ENCODE results near the gene CCDC81.

CCDC81 gene

GRCh38 chr11:86442420-86442819, 67.7 kb downstream of the CCDC81 start:
- DNase-seq (ENCODE audit: low read depth): no peak

GRCh38 chr11:86442827-86443226, 68.1 kb downstream of the CCDC81 start:
- no peak for DNase-seq (ENCODE audit: low read depth)

- DNase-seq (ENCODE audit: low read depth): no peak
These were observed 68.7 kb downstream of the CCDC81 start for GRCh38 chr11:86443415-86443814.

GRCh38 chr11:86444981-86445380, 70.3 kb downstream of the CCDC81 start:
- no peak for DNase-seq (ENCODE audit: low read depth)

GRCh38 chr11:86446163-86446923, 71.7 kb downstream of the CCDC81 start:
- DNase-seq (ENCODE audit: low read depth): no peak

GRCh38 chr11:86446924-86447285, 72.2 kb downstream of the CCDC81 start:
- no peak for DNase-seq (ENCODE audit: low read depth)

- no peak for DNase-seq (ENCODE audit: low read depth)
These were observed 73.2 kb downstream of the CCDC81 start for GRCh38 chr11:86447763-86448480.

GRCh38 chr11:86449993-86450629, 75.4 kb downstream of the CCDC81 start:
- no peak for DNase-seq (ENCODE audit: low read depth)

- no peak for DNase-seq (ENCODE audit: low read depth)
These were observed 78.8 kb downstream of the CCDC81 start for GRCh38 chr11:86453290-86454030.

- peak; percentile 75 for DNase-seq (ENCODE audit: low read depth)
These were observed 81.6 kb downstream of the CCDC81 start for GRCh38 chr11:86456075-86456939.

GRCh38 chr11:86458294-86459001, 83.8 kb downstream of the CCDC81 start:
- DNase-seq (ENCODE audit: low read depth): no peak

- no peak for DNase-seq (ENCODE audit: low read depth)
These were observed 84.3 kb downstream of the CCDC81 start for GRCh38 chr11:86459002-86459385.

GRCh38 chr11:86459682-86460460, 85.2 kb downstream of the CCDC81 start:
- no peak for DNase-seq (ENCODE audit: low read depth)

- no peak for DNase-seq (ENCODE audit: low read depth)
These were observed 86.0 kb downstream of the CCDC81 start for GRCh38 chr11:86460461-86461385.

- DNase-seq (ENCODE audit: low read depth): no peak
These were observed 87.2 kb downstream of the CCDC81 start for GRCh38 chr11:86461892-86462291.

GRCh38 chr11:86463120-86463519, 88.4 kb downstream of the CCDC81 start:
- no peak for DNase-seq (ENCODE audit: low read depth)

- no peak for DNase-seq (ENCODE audit: low read depth)
These were observed 89.3 kb downstream of the CCDC81 start for GRCh38 chr11:86463955-86464354.

GRCh38 chr11:86464509-86465221, 90.0 kb downstream of the CCDC81 start:
- no peak for DNase-seq (ENCODE audit: low read depth)
